Inflammatory macrophage treated with lipopolysaccharide for 1 hour (primary cell): ENCODE measurements around the gene ASPSCR1.
"Not testable (repeated sequence)": the region's sequence is repeated elsewhere in the genome, so short reads cannot be mapped to it uniquely, and the experiment has no call there.

Source experiments
- DNase-seq, 2 donors: peaks; one replicate each; pipeline ENCODE4 v3.0.0-alpha.2; 2020 to 2022

ASPSCR1 gene

GRCh38 chr17:81941484-81942166 is 35.8 kb upstream of the ASPSCR1 start:
- DNase-seq: no peak

GRCh38 chr17:81942167-81942553 is 35.3 kb upstream of the ASPSCR1 start:
- DNase-seq: no peak

- no peak for DNase-seq
These were observed 32.6 kb upstream of the ASPSCR1 start for GRCh38 chr17:81944858-81945257.

DNA sequence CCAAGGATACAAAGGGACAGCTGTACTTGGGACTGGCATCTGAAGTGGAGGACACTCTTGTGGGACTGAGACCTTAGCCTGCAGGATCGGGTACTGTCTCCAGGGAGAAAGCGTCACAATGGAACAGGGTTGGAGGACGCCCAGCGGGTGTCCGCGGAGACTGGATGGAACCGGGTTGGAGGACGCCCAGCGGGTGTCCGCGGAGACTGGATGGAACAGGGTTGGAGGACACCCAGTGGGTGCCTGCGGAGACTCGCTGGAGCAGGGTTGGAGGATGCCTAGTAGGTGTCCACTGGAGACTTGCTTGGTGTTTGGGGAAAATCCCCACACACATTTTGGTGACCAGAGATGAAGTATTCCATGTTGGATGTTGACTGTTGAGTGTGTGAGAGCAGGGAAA is 30.2 kb upstream of the ASPSCR1 start, which contains the start of gene MYADML2:
Gene MYADML2 (minus strand): TSS at position 45 of the 400 bp plus-strand sequence. CDS start 5,492 bp downstream, outside the sequence.
- DNase-seq: no peak

DNA sequence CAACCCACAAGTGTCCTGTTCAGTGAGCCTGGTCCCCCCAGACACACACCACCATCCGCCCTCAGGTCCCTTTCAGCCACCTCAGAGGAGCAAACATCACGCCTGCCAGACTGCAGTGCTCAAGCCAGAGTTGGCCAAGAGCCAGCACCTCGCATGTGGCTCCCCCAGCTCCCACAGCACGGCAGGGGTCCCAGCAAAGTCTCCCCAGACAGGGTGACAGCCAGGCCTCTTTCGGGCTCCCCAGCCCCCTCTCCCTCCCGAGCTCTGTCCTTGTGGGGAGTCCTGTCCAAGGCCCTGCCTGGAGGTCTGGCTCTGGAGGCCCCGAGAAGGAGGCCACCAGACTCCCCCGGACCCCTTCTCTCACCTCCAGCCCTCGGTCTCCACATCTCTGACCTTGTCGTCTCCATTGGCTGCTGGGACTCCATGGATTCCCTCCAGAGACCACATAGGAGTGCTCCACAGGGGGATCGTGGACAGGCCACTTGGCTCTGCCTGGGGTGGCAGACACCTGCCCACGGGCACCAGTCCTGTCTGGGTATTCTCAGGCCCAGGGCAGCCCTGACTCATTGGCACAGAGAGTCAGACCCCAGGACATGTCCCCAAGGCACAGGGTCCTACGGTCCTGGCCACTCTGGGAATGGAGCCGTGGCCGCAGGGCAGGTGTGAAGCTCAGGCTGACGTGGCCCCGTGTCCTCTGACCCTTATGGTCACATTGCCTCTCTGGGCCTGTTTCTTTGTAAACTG is 28.6 kb upstream of the ASPSCR1 start:
- DNase-seq: no peak

- DNase-seq: no peak
These were observed 26.9 kb upstream of the ASPSCR1 start for GRCh38 chr17:81950501-81950900.

DNA sequence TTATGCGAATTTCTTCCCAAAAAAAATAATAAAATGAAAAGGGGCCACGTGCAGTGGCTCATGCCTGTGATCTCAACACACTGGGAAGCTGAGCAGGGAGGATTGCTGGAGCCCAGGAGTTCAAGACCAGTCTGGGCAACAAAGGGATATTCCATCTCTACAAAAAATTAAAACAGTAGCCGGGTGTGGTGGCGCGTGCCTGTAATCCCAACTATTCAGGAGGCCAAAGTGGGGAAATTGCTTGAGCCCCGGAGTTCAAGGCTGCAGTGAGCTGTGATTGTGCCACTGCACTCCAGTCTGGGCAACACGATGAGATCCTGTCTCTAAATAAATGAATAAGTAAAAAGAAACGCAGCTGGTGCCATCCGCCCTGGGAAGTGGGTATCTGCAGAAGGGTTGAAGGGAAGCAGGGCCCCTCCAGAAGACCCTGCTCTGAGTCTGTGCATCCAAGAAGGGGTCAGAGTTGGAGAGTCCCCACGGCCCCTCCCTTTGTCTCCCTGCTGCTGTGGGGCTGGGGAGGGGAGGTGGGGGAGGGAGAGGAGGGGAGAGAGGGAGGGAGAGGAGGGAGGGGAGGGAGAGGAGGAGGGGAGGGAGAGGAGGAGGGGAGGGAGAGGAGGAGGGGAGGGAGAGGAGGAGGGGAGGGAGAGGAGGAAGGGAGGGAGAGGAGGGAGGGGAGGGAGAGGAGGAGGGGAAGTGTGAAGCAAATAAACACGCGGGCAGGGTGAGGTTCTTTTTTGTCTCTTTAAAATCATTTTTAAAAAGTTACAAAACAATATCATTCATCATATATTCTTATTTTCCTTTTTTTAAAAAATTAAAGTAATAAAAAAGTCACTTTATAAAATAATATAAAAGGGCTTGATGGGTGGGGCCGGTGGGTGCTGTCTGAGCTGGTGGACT is 25.4 kb upstream of the ASPSCR1 start:
- DNase-seq: no peak

GRCh38 chr17:81952792-81953228 is 24.6 kb upstream of the ASPSCR1 start:
- no peak for DNase-seq

DNA sequence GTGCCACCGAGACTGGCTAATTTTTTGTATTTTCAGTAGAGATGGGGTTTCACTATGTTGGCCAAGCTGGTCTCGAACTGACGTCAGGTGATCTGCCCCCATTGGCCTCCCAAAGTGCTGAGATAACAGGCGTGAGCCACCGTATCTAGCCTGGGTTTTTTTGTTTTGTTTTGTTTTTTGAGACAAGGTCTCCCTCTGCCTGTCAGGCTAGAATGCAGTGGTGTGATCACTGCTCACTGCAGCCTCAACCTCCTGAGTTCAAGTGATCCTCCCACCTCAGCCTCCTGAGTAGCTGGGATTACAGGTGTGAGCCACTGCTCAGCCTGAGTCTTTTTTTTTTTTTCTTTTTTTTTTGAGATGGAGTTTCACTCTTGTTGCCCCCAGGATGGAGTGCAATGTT is 24.0 kb upstream of the ASPSCR1 start:
- not testable (repeated sequence) for DNase-seq

DNA sequence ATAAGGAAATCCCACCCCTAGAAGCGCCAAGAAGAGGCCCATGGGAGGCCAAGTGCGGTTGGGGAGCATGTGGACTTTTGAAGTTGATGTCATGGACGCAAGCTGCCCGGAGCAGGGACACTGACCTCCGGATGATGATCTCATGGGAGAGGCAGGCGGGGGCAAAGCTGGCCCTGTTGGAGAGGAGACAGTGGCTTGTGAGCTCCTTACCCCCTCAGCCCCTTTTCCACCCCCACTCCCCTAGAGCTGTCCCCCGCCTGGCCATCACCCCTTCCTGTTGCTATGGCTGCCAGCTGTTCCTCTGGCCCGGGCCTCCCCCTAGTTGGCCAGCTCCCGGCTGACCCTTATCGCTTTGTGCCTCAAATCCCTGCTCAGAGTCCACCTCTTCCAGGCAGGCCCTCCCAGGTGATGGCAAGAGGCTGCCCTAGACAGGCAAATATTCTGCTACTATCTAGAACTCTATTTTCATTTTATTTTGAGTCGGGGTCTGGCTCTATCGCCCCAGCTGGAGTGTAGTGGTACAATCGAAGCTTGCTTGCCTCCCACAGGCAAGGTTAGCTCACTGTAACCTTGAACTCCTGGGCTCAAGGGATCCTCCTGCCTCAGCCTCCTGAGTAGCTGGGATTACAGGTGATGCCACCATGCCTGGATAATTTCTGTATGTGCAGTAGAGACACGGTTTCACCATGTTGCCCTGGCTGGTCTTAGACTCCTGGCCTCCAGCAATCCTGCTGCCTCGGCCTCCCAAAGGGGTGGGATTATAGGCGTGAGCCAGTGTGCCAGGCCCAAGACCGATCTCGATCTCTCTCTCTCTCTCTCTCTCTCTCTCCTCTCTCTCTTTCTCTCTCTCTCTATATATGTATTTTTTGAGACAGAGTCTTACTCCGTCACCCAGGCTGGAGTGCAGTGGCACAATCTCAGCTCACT is 23.0 kb upstream of the ASPSCR1 start:
- no peak for DNase-seq

DNA sequence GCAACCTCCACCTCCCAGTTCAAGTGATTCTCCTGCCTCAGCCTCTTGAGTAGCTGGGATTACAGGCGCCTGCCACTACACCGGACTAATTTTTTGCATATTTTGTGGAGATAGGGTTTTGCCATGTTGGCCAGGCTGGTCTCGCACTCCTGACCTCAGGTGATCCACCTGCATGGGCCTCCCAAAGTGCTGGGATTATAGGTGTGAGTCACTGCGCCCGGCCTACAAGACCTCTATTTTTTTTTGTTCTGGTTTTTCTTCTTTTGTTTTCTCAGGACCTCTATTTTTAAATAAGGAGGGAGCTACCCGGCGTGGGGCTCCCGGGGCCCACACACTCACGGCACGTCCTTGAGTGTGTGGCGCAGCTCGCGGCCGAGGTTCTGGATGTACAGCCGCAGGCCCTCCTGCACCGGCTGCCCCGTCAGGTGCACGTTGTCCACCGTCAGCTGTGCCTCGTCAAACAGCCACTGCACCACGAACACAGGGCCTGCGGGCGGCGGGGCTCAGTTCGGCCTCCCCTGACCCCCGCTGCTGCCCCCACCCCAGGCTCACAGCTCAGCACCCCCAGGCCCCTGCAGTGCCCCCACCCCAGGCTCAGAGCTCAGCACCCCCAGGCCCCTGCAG is 22.3 kb upstream of the ASPSCR1 start:
- no peak for DNase-seq

- DNase-seq: no peak
These were observed 21.5 kb upstream of the ASPSCR1 start for GRCh38 chr17:81955756-81956544.

DNA sequence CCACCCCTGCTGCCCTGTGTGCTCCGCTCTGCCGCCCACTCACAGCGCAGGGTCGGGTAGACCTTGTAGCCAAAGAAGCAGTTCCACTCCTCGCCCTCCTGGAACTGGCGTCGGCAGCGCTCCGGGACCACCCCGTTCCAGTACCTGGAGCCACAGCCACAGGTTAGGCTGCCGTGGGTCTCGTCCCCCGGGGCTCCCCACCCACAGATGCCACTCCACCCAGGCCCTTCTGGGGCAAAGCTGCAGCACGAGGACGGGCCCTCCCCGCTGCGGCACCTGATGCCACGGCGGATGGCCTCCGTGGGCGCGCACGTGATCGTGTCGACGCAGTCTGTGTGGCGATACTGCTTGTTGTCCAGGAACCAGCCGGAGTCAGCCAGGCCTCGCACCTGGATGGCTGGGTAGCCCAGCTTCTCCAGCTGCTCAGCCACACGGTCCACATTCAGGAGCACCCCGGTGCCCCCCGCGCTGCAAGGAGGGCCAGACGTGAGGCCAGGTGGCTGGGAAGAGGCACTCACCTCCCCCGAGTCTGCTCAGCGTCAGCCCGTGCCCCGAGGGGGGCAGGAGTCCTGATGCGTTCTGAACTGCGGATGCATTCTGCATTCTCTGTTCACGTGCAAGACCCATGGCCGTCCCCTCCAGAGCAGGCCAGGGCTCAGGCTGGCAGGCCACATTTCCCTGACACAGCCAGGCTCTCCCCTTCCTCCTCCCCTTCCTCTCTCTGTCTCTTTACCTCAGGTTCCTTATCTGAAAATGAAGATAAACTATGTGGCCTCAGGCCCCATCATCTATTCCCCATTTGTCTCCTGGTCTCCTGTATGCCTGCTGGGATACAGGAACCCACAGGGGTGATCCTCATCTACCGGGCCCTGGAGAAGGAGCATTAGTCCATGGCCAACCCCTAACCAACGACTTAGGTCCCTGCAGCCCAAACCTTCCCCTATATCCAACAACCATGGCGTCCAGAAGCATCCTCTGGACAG is 20.5 kb upstream of the ASPSCR1 start:
- DNase-seq: no peak

DNA sequence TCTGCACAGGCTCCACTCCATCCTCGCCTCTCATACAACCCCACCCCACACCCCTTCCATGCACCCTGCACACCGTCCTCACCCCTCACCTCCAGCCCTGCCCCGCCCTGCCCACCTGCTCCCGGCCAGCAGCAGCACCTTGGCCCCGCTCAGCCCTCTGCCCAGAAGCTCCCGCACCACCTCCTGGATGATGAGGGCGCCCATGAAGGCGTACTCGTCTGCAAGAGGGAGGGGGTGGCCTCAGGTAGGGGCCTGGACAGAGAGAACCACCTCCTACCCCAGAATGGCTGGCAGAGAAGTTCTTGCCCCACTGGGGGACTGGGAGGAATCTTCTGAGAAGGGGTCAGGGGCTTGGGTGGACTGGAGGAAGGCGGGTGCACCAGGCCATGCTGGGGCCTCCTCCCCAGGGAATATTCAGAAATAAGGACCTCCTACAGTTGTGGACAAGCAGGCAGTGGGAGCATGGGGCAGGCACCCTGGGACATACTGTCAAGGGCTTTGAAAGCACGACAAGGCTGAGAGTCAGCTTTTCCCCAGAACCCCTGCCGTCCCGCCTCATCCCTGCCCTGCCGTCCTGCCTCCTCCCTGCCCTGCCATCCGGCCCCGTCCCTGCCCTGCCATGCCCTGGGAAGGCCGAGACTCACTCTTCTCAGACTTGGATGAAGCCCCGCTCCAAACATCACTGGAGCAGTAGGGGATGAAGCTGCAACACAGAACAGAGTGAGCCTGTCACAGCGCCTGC is 19.6 kb upstream of the ASPSCR1 start:
- DNase-seq: no peak

DNA sequence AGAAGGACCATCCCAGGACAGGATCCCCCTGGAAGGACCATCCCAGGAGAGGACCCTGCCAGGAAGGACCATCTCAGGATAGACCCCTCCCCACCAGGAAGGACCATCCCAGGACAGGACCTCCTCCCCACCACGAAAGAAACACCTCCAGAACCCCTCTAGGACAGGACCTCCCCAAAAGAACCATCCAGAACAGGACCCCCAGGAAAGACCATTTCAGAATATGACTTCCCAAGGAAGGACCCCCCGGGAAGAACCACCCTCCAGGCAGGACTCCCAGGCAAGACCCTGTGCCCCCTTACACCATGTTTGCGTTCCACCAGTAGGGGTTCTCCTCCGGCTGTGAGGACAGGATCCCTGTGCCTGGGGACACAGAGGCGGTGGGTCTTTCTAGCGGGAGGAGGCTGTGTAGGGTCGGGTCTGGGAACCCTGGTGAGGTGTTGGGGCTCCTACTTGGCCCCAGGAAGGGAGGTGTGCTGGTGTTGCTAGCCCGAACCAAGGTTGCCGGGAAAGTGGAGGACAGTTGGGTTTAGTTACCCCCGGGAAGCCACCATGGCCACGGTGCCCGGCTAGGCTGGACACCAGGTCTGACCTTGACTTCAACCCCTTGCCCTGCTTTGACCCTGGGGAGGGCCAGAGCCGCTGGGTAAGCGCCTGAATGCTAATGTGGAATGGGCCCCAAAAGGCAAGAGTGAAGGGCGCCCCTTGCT is 18.6 kb upstream of the ASPSCR1 start:
- no peak for DNase-seq

DNA sequence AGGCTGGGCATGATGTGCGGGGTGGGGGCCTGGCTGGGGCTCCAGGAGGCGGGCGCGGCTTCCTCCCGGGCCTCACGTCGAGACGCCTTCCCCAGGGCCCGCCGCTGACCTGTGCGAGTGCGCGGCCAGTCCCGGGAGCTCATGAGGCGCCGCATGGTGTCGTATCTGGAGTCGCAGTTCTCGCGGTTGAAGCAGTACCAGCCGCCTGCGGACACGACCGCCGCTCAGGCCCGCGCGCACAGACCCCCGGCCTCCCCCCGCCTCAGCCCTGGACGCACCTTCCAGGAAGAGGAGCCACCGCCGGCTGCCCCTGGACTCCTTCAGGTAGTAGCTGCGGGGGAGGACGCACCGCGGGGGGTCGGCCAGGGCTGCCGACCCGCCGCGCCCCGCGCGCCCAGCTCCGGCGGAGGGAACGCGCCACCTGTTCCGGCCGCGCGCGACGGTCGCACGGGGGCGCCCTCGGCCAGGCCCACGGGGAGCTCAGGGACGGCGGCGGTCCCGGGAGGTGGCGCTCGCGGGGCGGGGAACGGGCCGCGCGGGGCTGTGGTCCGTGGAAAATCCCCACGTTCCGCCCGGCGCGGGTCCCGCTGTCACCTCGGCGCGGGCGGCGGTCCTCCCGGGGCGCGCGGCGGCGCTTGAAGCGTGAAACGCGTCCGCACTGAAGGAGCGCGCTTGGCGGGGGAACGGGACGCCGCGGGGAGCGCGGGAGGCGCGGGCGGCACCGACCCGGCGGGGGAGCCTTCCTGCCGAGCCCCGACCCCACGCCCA is 17.9 kb upstream of the ASPSCR1 start:
- peak; percentile 41 to 81 for DNase-seq
